Fibroblast of villous mesenchyme (primary cell): ENCODE data around the gene VMO1. TPM values are rescaled to one million over a fixed set of nuclear protein-coding genes. Genes with fewer than 3 reads are reported as not detected.
A peak's percentile ranks its signal among the peaks of the same experiment; 100 is the strongest.

Experiments used
- DNase-seq: peaks from one replicate; pipeline ENCODE4 v3.0.0-alpha.2; 2010; ENCODE audit warnings: low read depth
- H3K4me3 ChIP-seq: 2 replicates; pipeline ENCODE4 v1.5.1; 2011; ENCODE audit warnings: low read depth, mild to moderate bottlenecking, low read length
- total RNA-seq: library from RNA; depleted of rRNA; stranded (reverse); fragments of >200 nt; gene quantifications from 2 replicates; pipeline ENCODE4 v1.2.3, GENCODE V29; 2012
- TF ChIP-seq, protein P1 (sequence below): IDR thresholded peaks from 2 replicates; pipeline ENCODE4 v1.5.1; 2012; ENCODE audit warnings: low read depth, mild to moderate bottlenecking, low read length; ENCODE audit not compliant: insufficient read depth

Gene VMO1
- total RNA-seq, 1 donor: not detected

GRCh38 chr17:4823373-4824089, 37.4 kb upstream of the VMO1 start:
- TF ChIP-seq, protein P1, sequence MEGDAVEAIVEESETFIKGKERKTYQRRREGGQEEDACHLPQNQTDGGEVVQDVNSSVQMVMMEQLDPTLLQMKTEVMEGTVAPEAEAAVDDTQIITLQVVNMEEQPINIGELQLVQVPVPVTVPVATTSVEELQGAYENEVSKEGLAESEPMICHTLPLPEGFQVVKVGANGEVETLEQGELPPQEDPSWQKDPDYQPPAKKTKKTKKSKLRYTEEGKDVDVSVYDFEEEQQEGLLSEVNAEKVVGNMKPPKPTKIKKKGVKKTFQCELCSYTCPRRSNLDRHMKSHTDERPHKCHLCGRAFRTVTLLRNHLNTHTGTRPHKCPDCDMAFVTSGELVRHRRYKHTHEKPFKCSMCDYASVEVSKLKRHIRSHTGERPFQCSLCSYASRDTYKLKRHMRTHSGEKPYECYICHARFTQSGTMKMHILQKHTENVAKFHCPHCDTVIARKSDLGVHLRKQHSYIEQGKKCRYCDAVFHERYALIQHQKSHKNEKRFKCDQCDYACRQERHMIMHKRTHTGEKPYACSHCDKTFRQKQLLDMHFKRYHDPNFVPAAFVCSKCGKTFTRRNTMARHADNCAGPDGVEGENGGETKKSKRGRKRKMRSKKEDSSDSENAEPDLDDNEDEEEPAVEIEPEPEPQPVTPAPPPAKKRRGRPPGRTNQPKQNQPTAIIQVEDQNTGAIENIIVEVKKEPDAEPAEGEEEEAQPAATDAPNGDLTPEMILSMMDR: no peak
- no peak for DNase-seq
- H3K4me3 ChIP-seq: no peak overlapping the region

DNA sequence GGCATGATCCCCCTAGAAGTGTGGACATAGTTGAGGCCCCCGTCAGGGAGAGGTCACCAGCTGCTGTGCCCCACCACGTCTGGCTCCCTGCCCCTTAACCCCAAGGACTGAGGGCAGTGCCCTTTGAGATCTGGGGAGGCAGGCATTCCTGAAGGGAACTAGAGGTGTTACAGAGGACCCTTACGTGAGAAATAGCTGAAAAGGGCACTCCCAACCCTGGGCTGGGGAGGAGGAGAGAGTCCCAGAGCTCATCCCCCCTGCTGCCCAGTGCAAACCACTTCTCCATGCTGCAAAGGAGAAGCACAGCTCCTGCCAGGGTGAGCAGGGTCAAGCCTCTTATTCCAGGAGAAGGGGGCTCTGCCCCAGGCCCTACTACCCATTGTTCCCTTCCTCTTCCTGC, 36.7 kb upstream of the VMO1 start:
- TF ChIP-seq, protein P1: no peak
- H3K4me3 ChIP-seq: no peak overlapping the region
- no peak for DNase-seq

DNA sequence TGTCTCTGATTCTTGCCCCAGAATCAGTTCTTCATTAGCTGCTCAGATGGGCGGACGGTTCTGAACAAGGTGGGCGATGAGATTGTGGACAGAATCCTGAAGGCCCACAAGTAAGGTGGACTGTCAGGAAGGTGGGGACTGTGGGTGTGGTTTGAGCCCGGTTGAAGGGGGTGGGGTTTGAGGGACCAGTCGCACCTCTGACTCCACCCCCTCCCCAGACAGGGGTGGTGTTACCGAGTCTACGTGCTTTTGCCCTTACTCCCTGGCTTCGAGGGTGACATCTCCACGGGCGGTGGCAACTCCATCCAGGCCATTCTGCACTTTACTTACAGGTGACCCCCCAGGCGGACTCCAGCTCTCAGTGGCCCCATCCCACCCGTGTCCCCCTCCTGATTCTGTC, 32.1 kb upstream of the VMO1 start:
- no peak overlapping the region for H3K4me3 ChIP-seq
- no peak for DNase-seq
- TF ChIP-seq, protein P1: no peak

DNA sequence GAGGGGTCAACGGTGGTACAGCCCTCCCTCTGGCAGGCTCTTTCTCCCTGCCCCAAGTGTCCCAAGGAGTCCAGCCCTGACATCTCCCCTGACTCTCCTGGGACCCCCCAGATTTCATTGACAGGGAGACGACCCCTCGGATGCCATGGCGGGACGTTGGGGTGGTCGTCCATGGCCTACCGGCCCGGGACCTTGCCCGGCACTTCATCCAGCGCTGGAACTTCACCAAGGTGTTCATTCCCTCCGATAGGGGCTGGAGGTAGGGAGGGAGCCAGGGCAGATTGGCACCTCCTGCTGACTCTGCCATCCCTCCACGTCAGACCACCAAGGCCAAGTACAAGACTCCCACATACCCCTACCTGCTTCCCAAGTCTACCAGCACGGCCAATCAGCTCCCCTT, 30.7 kb upstream of the VMO1 start:
- DNase-seq: no peak
- TF ChIP-seq, protein P1: no peak
- no peak overlapping the region for H3K4me3 ChIP-seq

DNA sequence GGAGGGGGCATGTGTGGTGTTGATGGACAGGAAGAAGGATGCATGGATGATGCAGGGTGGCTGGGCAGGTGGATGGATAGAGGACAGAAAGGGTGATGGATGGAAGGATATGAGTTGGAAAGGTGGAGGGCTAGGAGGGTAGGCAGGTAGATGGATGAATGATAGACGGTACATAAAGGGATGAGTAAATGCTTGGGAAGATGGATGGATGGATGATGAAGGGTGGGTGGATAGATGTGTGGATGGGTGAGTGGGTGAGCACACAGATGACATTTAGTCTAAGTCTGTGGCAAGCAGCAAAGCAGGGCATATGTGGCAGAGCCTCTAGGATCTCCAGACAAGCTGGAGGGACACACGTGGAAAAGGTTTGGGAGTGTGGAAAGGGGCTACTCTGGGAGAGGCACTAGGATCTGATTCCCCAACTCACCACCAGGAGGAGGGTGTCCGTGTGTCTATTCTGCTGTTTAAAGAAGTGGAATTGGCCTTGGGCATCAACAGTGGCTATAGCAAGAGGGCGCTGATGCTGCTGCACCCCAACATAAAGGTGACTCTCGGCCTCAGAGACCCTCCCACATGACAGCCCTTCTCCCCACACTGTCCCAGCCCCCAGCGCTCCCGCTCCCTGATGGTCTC, 29.0 kb upstream of the VMO1 start:
- H3K4me3 ChIP-seq: no peak overlapping the region

GRCh38 chr17:4812690-4813089, 26.5 kb upstream of the VMO1 start:
- no peak overlapping the region for H3K4me3 ChIP-seq
- no peak for DNase-seq
- TF ChIP-seq, protein P1: no peak

More for the DNA sequence above, 29.0 kb upstream of the VMO1 start:
- TF ChIP-seq, protein P1: peak; percentile 29
- no peak for DNase-seq
